ENCODE results near the gene SPAG16.

GRCh38 chr2:214311031-214311533, 1026.8 kb downstream of the SPAG16 start:
- TF ChIP-seq CTCF (IDR thresholded peaks at IDR 0.05) (no peak), POLR2A (IDR thresholded peaks at IDR 0.05) (no peak)

All from body of pancreas (tissue), 4 donors.